ENCODE results near the gene ARGFX. TPM values are rescaled to one million over a fixed set of nuclear protein-coding genes. Genes with fewer than 3 reads are reported as not detected.

ARGFX gene
- total and polyA plus RNA-seq, 2 of the 13 experiments (the other 11 are each of a cell fraction or from before 2014, with no cell fraction given), result not detected

DNA sequence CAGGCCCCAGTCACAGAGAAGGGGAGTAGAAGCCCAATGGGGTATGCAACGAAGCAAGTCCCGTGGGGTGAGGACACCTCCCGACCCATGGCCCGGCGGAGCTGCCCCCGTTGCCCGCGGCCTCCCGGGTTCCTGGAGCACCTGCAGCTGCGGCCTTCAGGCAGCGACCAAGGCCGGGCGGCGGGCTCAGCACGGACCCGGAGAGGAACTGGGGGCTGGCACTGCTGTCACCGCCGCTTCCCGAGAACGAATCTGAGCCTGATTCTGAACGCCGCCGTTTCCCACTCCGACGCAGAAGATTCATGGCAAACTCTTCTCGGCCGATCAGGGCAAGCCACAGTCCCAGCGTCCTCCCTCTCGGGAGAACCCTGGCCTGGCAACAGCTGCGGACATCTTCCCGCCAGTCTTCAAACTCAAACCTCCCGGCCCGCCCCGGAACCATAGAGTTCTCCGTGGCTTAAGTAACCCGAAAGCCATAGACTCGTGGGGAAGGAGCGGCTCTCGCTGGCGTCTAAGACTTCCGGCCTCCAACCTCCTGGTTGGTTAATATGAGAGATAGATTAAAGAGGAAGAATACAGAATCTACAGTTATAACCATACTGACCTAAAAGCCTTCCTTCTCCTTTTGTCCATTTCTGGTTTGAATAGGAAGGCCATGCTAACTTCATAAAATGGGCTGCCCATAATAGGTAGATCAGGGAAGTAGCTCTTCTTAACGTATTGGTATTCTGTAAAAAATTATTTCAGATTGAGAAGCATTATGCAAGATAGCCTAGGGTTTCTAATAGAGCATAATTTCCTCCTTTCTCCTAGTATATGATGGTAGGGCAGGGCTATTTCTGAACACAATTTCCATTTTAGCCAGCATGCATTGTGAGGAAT, 21.9 kb upstream of the ARGFX start, which contains the start of gene POLQ (continued):
- TF ChIP-seq ZNF512 (CRISPR knock-in tag; IDR thresholded peaks at IDR 0.05) (no peak), MXD4 (CRISPR knock-in tag; IDR thresholded peaks at IDR 0.05) (0 out of 2 replicates have a peak, but pooled peaks have one; percentile 43), RAD21 (CRISPR knock-in tag; IDR thresholded peaks at IDR 0.05) (no peak), ZNF713 (CRISPR knock-in tag; IDR thresholded peaks at IDR 0.05) (no peak), NONO (IDR thresholded peaks at IDR 0.05) (no peak), NONO (CRISPR knock-in tag; conservative IDR thresholded peaks at IDR 0.05) (no peak; the same call in 1 of the 2 replicates), HOXA9 (CRISPR knock-in tag; IDR thresholded peaks at IDR 0.05; ENCODE audit: borderline replicate concordance) (no peak), ZNF879 (CRISPR knock-in tag; IDR thresholded peaks at IDR 0.05) (no peak), NFKBIZ (CRISPR knock-in tag; IDR thresholded peaks at IDR 0.05) (peak; percentile 70; the same call in 1 of the 2 replicates), FUBP1 (CRISPR knock-in tag; IDR thresholded peaks at IDR 0.05; ENCODE audit: borderline replicate concordance) (no peak), HNRNPK (IDR thresholded peaks at IDR 0.05; ENCODE audit: low read depth, low read length, poor library complexity, severe bottlenecking) (no peak), ZNF362 (CRISPR knock-in tag; IDR thresholded peaks at IDR 0.05; ENCODE audit: borderline replicate concordance) (no peak), MED8 (CRISPR knock-in tag; IDR thresholded peaks at IDR 0.05; ENCODE audit: insufficient replicate concordance) (no peak), NCOA5 (CRISPR knock-in tag; IDR thresholded peaks at IDR 0.05) (no peak), MXD1 (CRISPR knock-in tag; IDR thresholded peaks at IDR 0.05) (no peak)
- TF ChIP-seq, protein P1, sequence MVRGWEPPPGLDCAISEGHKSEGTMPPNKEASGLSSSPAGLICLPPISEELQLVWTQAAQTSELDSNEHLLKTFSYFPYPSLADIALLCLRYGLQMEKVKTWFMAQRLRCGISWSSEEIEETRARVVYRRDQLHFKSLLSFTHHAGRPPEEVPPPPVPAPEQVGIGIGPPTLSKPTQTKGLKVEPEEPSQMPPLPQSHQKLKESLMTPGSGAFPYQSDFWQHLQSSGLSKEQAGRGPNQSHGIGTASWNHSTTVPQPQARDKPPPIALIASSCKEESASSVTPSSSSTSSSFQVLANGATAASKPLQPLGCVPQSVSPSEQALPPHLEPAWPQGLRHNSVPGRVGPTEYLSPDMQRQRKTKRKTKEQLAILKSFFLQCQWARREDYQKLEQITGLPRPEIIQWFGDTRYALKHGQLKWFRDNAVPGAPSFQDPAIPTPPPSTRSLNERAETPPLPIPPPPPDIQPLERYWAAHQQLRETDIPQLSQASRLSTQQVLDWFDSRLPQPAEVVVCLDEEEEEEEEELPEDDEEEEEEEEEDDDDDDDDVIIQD (CRISPR knock-in tag; IDR thresholded peaks at IDR 0.05; ENCODE audit: low read depth), result no peak; the same call in 1 of the 2 replicates
- TF ChIP-seq, protein P2, sequence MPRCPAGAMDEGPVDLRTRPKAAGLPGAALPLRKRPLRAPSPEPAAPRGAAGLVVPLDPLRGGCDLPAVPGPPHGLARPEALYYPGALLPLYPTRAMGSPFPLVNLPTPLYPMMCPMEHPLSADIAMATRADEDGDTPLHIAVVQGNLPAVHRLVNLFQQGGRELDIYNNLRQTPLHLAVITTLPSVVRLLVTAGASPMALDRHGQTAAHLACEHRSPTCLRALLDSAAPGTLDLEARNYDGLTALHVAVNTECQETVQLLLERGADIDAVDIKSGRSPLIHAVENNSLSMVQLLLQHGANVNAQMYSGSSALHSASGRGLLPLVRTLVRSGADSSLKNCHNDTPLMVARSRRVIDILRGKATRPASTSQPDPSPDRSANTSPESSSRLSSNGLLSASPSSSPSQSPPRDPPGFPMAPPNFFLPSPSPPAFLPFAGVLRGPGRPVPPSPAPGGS (CRISPR knock-in tag; IDR thresholded peaks at IDR 0.05), result 0 out of 2 replicates have a peak, but pooled peaks have one; percentile 3
- TF ChIP-seq, protein P3, sequence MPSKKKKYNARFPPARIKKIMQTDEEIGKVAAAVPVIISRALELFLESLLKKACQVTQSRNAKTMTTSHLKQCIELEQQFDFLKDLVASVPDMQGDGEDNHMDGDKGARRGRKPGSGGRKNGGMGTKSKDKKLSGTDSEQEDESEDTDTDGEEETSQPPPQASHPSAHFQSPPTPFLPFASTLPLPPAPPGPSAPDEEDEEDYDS (CRISPR knock-in tag; IDR thresholded peaks at IDR 0.05), result peak; percentile 82

Data from HepG2 (cell line).